Spleen (tissue), 11 donors: ENCODE results near the gene SLC46A1. TPM values are rescaled to one million over a fixed set of nuclear protein-coding genes. Genes with fewer than 3 reads are reported as not detected.

Experiments
- DNase-seq: peaks from one replicate; pipeline ENCODE4 v3.0.0-alpha.2; 2020
- H3K27ac ChIP-seq, 8 donors: fragments of 200-600 bp; sonication (generic) in 7 of 8; 1 replicate in 4 of 8; 2 replicates in 4 of 8; pipeline versions ENCODE4 v1.5.0 to v1.8.0; 2016 to 2021; ENCODE audit warnings: inconsistent platforms in 4 of 8, mild to moderate bottlenecking in 4 of 8, moderate library complexity in 1 of 8
- H3K27me3 ChIP-seq, 7 donors: fragments of 200-600 bp; sonication (generic) in 6 of 7; replicated peaks in 1 of 7; 1 replicate in 4 of 7; 2 replicates in 3 of 7; pipeline versions ENCODE4 v1.5.0 to v1.8.0; 2016 to 2021; ENCODE audit warnings: inconsistent platforms in 3 of 7, mild to moderate bottlenecking in 1 of 7
- H3K36me3 ChIP-seq, 6 donors: fragments of 200-600 bp; sonication (generic) in 5 of 6; 1 replicate in 4 of 6; 2 replicates in 2 of 6; pipeline versions ENCODE4 v1.5.0 to v1.8.0; 2016 to 2021; ENCODE audit warnings: inconsistent platforms in 2 of 6
- H3K4me1 ChIP-seq, 6 donors: fragments of 200-600 bp; sonication (generic) in 5 of 6; 1 replicate in 3 of 6; 2 replicates in 3 of 6; pipeline versions ENCODE4 v1.5.0 to v1.8.0; 2016 to 2021; ENCODE audit warnings: inconsistent platforms in 3 of 6
- H3K4me3 ChIP-seq, 8 donors: fragments of 200-600 bp; sonication (generic) in 7 of 8; 1 replicate in 4 of 8; 2 replicates in 4 of 8; pipeline versions ENCODE4 v1.5.0 to v1.8.0; 2016 to 2021; ENCODE audit warnings: inconsistent platforms in 4 of 8, mild to moderate bottlenecking in 4 of 8, moderate library complexity in 2 of 8
- H3K9me3 ChIP-seq, 8 donors: fragments of 200-600 bp; sonication (generic) in 7 of 8; 1 replicate in 4 of 8; 2 replicates in 4 of 8; pipeline versions ENCODE4 v1.5.0 to v1.8.0; 2016 to 2021; ENCODE audit warnings: inconsistent platforms in 4 of 8
- POLR2A ChIP-seq, 3 donors: fragments of 450-650 bp; IDR thresholded peaks; one replicate each; pipeline ENCODE4 v1.5.1; 2017; ENCODE audit warnings: antibody characterized with exemption in 3 of 3, mild to moderate bottlenecking in 1 of 3
- POLR2AphosphoS5 ChIP-seq, 3 donors: sonication (generic); formaldehyde crosslinking; IDR thresholded peaks; one replicate each; pipeline ENCODE4 v1.5.1; 2017; ENCODE audit warnings: antibody characterized with exemption in 3 of 3
- WGBS, 5 donors: extraction: QIAGEN DNeasy Blood & Tissue Kit in 3 of 5; methylation state at CpG; one replicate each; pipeline versions ENCODE4 v1.1.5 to v1.1.7; 2013 to 2018; 5-methylcytosine and 5-hydroxymethylcytosine counted together
- intact Hi-C: fragments of 100-400 bp; cut with DNase I; formaldehyde crosslinking; loops from one replicate; pipeline ENCODE4 v1.15.0; 2023; ENCODE audit warnings: low total_unique reads
- polyA plus RNA-seq, 3 donors: library from polyadenylated mRNA; stranded (reverse); fragments of 200-250 nt; gene quantifications; one replicate each; pipeline ENCODE4 v1.2.1, GENCODE V29; 2013
- total RNA-seq, 7 donors: library from RNA; depleted of rRNA in 3 of 7; stranded (reverse); fragments of >200 nt in 3 of 7; fragmentation: NEBNext Ultra II Directional in 4 of 7; extraction: Animal tissue kit (Norgen Biotek cat#: 25700) in 4 of 7; gene quantifications; one replicate each; pipeline versions ENCODE4 v1.1.0 to v1.2.1, GENCODE V29; 2016 to 2021
- TF ChIP-seq, protein P1 (sequence below), 11 experiments: fragments of 200-600 bp in 7 of 11; fragments of 450-650 bp in 4 of 11; sonication (generic) in 4 of 11; IDR thresholded peaks in 8 of 11; conservative IDR thresholded peaks in 3 of 11; 1 replicate in 7 of 11; 2 replicates in 4 of 11; pipeline versions ENCODE4 v1.4.0 to v1.8.0; 2016 to 2021; ENCODE audit warnings: antibody characterized with exemption in 11 of 11, inconsistent platforms in 4 of 11, mild to moderate bottlenecking in 1 of 11
- donor health status: healthy with polysubstance abuse.
- donor health status: DM: no; HTN: no; CAD: no; lungs with moderate emphysema.
- donor health status: DM: no; HTN: no; CAD: no.
- donor health status: Bipolar disorder and iron deficiency.
- donor health status: healthy.
- donor health status: DM: no; HTN: no; CAD: no.
- donor health status: DM: yes; HTN: yes; CAD: no.

Gene SLC46A1
- total and polyA plus RNA-seq, 10 donors = 2.1 to 28.9 (median 20.6) TPM

DNA sequence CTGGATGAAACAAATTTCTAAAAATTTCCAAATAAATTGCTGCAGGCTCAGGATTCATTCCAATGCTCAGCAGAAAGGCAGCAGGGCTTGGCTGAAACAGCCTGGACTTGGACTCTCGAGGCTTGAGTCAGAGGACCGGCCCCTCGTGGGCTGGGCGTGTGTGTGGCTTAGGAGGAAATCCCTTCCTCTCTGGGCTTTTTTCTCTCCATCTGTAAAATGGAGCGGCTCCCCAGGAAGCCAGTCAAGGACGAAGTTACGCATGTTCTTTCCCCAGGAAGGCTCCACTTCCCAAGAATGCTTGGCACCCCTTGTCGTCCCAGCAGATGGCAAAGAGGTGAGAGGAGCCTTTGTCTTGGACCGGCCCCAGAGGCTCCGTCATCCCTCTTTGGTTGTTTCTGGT, 13.5 kb downstream of the SLC46A1 start:
- peak; percentile 61 for DNase-seq
- intact Hi-C loops = no loop called here
- Histone ChIP-seq H3K4me3 (no peak overlapping the region), H3K9me3 (no peaks in the 10 kb centered on the region), H3K27me3 (no peaks in the 10 kb centered on the region), H3K27ac (no peak overlapping the region), H3K36me3 (peaks cover 0 to 98% (median 42%) of the 10 kb centered on the region in 6 donors), H3K4me1 (peaks cover 0 to 28% (median 6%) of the 10 kb centered on the region in 6 donors)
- WGBS, 5 donors = 64 to 87% (median 76%) methylated on average over 10 of the region's 10 CpGs
- TF ChIP-seq POLR2A (IDR thresholded peaks at IDR 0.05) (no peak), POLR2AphosphoS5 (IDR thresholded peaks at IDR 0.05) (peak in 2 of 3 donors; percentile 59 to 62)
- TF ChIP-seq, protein P1, sequence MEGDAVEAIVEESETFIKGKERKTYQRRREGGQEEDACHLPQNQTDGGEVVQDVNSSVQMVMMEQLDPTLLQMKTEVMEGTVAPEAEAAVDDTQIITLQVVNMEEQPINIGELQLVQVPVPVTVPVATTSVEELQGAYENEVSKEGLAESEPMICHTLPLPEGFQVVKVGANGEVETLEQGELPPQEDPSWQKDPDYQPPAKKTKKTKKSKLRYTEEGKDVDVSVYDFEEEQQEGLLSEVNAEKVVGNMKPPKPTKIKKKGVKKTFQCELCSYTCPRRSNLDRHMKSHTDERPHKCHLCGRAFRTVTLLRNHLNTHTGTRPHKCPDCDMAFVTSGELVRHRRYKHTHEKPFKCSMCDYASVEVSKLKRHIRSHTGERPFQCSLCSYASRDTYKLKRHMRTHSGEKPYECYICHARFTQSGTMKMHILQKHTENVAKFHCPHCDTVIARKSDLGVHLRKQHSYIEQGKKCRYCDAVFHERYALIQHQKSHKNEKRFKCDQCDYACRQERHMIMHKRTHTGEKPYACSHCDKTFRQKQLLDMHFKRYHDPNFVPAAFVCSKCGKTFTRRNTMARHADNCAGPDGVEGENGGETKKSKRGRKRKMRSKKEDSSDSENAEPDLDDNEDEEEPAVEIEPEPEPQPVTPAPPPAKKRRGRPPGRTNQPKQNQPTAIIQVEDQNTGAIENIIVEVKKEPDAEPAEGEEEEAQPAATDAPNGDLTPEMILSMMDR (IDR thresholded peaks at IDR 0.05 in 8 of 11, conservative IDR thresholded peaks at IDR 0.05 in 3 of 11) = no peak

DNA sequence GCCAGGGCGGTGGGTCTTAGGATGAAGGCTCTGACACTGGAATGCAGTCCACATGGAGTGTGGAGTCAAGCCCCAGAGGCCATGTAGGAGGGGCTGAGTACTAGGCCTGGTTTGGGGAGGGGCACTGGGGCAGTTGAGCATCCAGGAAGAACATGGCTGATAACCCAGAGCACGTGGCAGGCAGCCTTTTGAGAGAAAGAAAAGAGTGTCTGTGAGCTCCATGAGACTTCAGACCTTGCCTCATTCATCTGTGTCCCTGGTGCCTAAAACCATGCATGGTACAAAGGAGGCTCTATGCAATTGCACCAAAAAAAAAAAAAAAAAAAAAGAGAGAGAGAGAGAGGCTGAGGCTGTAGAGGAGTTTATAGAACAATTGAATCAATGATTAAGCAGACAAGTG, 14.6 kb downstream of the SLC46A1 start:
- TF ChIP-seq, protein P1 (IDR thresholded peaks at IDR 0.05 in 8 of 11, conservative IDR thresholded peaks at IDR 0.05 in 3 of 11) = no peak
- TF ChIP-seq POLR2A (IDR thresholded peaks at IDR 0.05) (no peak), POLR2AphosphoS5 (IDR thresholded peaks at IDR 0.05) (no peak)
- intact Hi-C loops = no loop called here
- Histone ChIP-seq H3K4me3 (no peak overlapping the region), H3K9me3 (no peaks in the 10 kb centered on the region), H3K27me3 (no peaks in the 10 kb centered on the region), H3K27ac (no peak overlapping the region), H3K36me3 (peaks cover 0 to 91% (median 42%) of the 10 kb centered on the region in 6 donors), H3K4me1 (peaks cover 0 to 20% (median 3%) of the 10 kb centered on the region in 6 donors)
- DNase-seq = no peak
- WGBS, 5 donors = 45 to 93% (median 59%) methylated on average over 2 of the region's 2 CpGs

DNA sequence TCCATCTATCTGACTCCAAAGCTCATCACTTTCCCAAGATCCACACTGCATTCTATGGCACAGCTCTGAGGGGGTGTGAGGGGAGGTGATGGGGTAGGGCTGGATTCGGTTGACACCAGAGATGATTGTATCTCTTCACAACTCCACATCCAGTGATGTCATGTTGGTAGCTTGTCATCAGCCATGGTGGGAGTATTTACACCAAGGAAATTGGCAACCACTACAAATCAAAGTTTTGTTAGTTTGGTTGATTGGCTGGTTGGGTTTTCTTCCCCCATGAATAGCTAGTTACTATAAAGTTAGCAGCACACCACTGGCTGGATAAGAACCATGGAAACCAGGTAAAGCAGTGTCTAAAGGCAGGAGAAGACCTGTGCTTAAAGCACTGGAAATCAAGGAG, 15.0 kb downstream of the SLC46A1 start:
- Histone ChIP-seq H3K4me1 (peaks cover 0 to 16% (median 3%) of the 10 kb centered on the region in 6 donors), H3K36me3 (peaks cover 0 to 87% (median 41%) of the 10 kb centered on the region in 6 donors), H3K4me3 (no peak overlapping the region), H3K27ac (no peak overlapping the region), H3K27me3 (no peaks in the 10 kb centered on the region), H3K9me3 (no peaks in the 10 kb centered on the region)
- DNase-seq = no peak
- no peak for TF ChIP-seq POLR2A (IDR thresholded peaks at IDR 0.05)
- TF ChIP-seq, protein P1 (IDR thresholded peaks at IDR 0.05 in 8 of 11, conservative IDR thresholded peaks at IDR 0.05 in 3 of 11) = no peak
- TF ChIP-seq POLR2AphosphoS5 (IDR thresholded peaks at IDR 0.05) = no peak
- 88 to 97% (median 92%) methylated on average over 1 of the region's 1 CpG for WGBS, 5 donors
- intact Hi-C loops = no loop called here

DNA sequence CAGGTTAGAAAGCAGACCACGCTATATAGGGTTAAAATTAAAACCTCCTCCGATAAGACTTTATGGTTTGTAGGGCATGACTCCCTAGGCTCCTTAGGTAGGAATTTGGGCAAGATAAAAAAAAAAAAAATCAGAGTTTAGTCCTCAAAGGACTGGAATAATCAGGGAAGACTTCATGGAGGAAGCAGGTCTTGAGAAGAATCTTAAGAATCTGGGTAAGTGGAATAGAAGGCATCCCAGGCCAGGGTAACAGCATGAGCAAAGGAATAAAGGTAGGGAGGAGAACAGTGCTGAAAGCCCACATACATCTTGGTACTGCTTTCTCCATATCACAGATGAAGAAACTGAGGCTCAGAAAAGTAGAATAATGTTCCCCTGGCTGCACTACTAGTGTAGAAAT, 15.4 kb downstream of the SLC46A1 start:
- Histone ChIP-seq H3K36me3 (peaks cover 0 to 83% (median 39%) of the 10 kb centered on the region in 6 donors), H3K4me1 (peaks cover 0 to 20% (median 6%) of the 10 kb centered on the region in 6 donors), H3K9me3 (no peaks in the 10 kb centered on the region), H3K4me3 (no peak overlapping the region), H3K27ac (no peak overlapping the region), H3K27me3 (no peaks in the 10 kb centered on the region)
- intact Hi-C loops = no loop called here
- DNase-seq = no peak
- WGBS, 5 donors = 90 to 98% (median 96%) methylated on average over 2 of the region's 2 CpGs
- no peak for TF ChIP-seq POLR2AphosphoS5 (IDR thresholded peaks at IDR 0.05)
- TF ChIP-seq, protein P1 (IDR thresholded peaks at IDR 0.05 in 8 of 11, conservative IDR thresholded peaks at IDR 0.05 in 3 of 11) = no peak
- no peak for TF ChIP-seq POLR2A (IDR thresholded peaks at IDR 0.05)
